ENCODE data around the gene GALNT6. TPM values are rescaled to one million over a fixed set of nuclear protein-coding genes. Genes with fewer than 3 reads are reported as not detected.

Gene GALNT6
- total and polyA plus RNA-seq, 2 experiments from 2014 or later, result 4.3 to 9.4 TPM

DNA sequence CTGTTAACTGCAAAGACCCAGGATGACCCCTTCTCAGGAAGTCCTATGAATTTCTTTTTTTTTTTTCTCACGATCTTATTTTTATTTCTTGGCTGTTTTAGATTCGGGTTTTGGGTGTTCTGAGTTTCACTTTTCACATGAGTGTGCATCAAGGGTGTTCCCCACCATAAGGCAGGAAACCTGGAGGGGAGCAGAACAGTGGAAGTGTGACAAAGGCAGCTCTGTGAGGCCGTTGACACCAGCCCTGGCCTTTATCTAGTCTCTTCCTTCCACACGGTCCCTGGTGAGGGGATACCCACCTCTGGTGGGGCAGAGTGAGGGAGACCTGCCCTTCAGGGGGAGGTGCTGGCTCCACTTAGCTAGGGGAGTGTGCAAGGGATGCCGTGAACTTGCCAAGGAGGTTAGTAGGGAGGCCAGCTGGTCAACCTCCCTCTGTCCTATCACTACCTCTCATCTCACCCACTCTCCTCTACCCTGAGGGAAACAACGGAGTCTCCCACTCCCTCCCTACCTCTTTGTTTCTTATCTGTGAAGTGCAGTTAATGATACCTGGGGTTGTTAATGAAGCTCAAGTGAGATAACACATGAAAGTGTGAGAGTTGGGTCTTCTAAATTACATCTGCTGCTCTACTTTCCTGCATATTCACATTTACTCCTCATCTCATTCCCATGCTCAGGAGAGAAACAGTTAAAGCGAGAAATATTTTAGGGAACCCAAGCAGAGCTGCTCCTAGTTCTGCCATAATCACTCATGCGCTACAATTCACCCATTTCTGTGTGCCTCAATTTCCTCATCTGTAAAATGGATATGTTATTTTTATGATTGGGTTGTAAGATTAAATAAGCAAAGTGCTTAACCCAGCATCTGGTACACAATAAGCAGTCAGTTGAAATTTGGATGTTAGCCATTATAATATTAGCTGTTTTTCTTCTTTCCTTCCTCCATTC is 4.4 kb upstream of the GALNT6 start:
- no peak overlapping the region for H3K4me3 ChIP-seq
- TF ChIP-seq EZH2 (IDR thresholded peaks at IDR 0.05; ENCODE audit: insufficient read depth, poor library complexity, severe bottlenecking) (no peak), EZH2phosphoT487 (IDR thresholded peaks at IDR 0.05; ENCODE audit: insufficient read depth, low read depth) (no peak)
- H3K4me1 ChIP-seq (ENCODE audit: insufficient read depth), result peaks cover 25% of the 10 kb centered on the region
- 70 to 72% methylated on average over 8 of the region's 8 CpGs for WGBS, 2 experiments (ENCODE audit: low coverage in 1 of 2, low lambda C conversion rate in 2 of 2, missing lambda C conversion rate in 2 of 2)
- no peaks in the 10 kb centered on the region for H3K36me3 ChIP-seq (ENCODE audit: low read depth)
- H3K27ac ChIP-seq, result peak overlapping the region; percentile 85; the same call in 1 of the 2 replicates
- DNase-seq, result no peak
- H3K9me3 ChIP-seq (ENCODE audit: low read depth), result no peaks in the 10 kb centered on the region
- no peaks in the 10 kb centered on the region for H3K9me2 ChIP-seq (ENCODE audit: insufficient read depth)
- peak overlapping the region; percentile 84 for H2AFZ ChIP-seq
- no peak overlapping the region for H3K4me2 ChIP-seq (ENCODE audit: unreplicated experiment)
- in situ Hi-C loops (cut with MboI), result no loop called here
- H3K79me2 ChIP-seq (ENCODE audit: insufficient read depth), result no peaks in the 10 kb centered on the region
- H3F3A ChIP-seq (ENCODE audit: insufficient read depth), result peaks cover 23% of the 10 kb centered on the region
- H3K27me3 ChIP-seq (replicated peaks; ENCODE audit: insufficient read depth), result no peaks in the 10 kb centered on the region
- H4K20me1 ChIP-seq (ENCODE audit: insufficient read depth), result no peaks in the 10 kb centered on the region
- H3K9ac ChIP-seq, result no peak overlapping the region

DNA sequence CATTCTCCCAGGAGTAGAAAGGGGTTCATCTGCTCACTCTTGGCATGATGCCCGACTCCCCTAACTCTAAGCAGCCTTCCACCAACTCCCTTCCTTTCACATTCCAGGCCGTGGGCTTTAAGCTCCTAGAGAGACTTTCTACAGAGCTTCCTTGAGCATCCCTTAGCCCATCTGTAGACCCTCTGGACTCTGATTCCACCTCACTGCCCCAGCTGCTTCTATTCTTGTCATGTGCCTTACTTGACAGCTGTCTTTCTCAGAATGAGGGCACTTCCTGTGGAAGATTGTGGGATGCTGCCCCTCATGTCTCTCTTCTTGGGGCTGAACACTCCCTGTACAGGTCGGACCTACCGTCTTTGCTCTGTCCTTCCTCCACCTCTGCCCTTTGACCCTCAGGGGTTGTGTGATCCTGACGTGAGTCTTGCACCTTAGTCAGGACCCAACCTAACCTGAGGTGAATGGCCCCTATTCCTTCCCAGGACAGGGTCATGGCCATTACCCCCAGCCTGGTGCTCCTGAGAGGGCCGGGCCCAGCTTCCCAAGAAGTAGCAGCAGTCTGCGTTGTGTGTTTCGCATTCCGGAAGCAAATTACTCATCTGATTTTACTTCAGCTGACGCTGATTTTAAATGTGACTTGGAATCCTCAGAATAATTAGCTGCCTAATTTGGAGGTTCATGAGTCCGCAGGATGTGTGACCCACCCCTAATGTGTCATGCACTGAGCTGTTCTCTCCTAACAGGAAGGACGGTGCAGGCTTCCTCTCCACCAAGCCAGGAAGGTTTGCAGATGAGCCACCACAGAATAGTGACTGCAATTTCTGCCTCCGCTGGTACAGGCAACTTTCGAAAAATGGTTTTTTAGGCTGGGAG is 2.7 kb upstream of the GALNT6 start:
- WGBS, 2 experiments (ENCODE audit: low coverage in 1 of 2, low lambda C conversion rate in 2 of 2, missing lambda C conversion rate in 2 of 2), result 28% methylated on average over 14 of the region's 14 CpGs
- DNase-seq, result peak; percentile 98
- Histone ChIP-seq H3K27me3 (replicated peaks; ENCODE audit: insufficient read depth) (no peaks in the 10 kb centered on the region), H3F3A (ENCODE audit: insufficient read depth) (peaks cover 33% of the 10 kb centered on the region), H3K9ac (peak overlapping the region; percentile 66), H3K9me3 (ENCODE audit: low read depth) (no peaks in the 10 kb centered on the region), H2AFZ (peak overlapping the region; percentile 84), H3K36me3 (ENCODE audit: low read depth) (no peaks in the 10 kb centered on the region), H3K4me2 (ENCODE audit: unreplicated experiment) (peak overlapping the region; percentile 76), H3K79me2 (ENCODE audit: insufficient read depth) (no peaks in the 10 kb centered on the region), H3K9me2 (ENCODE audit: insufficient read depth) (no peaks in the 10 kb centered on the region), H3K4me3 (0 out of 2 replicates have a peak overlapping the region, but pooled peaks have one; percentile 19), H3K27ac (peak overlapping the region; percentile 85), H3K4me1 (ENCODE audit: insufficient read depth) (peaks cover 33% of the 10 kb centered on the region), H4K20me1 (ENCODE audit: insufficient read depth) (no peaks in the 10 kb centered on the region)
- in situ Hi-C loops (cut with MboI), result no loop called here
- TF ChIP-seq EZH2 (IDR thresholded peaks at IDR 0.05; ENCODE audit: insufficient read depth, poor library complexity, severe bottlenecking), result no peak
- TF ChIP-seq EZH2phosphoT487 (IDR thresholded peaks at IDR 0.05; ENCODE audit: insufficient read depth, low read depth), result no peak

DNA sequence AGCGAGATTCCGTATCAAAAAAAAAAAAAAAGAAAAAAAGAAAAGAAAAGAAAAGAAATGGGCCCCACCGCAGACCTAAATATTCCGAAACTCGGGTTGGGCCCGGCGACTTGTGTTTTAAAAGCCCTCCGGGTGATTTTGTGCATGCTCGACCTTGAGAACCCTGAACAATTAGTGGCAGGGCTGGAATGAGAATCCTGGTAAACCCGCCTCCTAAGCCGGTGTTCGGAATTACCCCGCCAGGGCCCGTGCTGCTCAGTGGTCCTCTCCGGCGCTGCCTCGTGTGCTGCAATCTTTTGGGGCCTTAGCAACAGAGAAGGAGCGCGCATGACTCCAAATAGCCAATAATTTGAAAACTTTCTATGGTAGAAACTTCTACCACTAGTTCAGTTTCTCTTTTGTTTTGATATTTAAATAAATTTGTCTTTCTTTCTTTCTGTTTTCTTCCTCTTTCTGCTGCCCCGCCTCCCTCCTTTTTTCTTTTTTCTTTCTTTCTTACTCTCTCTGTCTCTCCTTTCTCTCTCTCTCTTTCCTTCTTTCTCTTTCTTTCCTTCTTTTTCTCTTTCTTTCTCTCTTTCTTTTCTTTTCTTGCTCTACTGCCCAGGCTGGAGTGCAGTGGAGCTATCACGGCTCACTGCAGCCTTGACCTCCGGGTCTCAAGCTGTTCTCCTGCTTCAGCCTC is 1.5 kb upstream of the GALNT6 start:
- peak overlapping the region; percentile 73 for H3K4me3 ChIP-seq
- no peaks in the 10 kb centered on the region for H3K36me3 ChIP-seq (ENCODE audit: low read depth)
- peak overlapping the region; percentile 85 for H3K27ac ChIP-seq
- H3K4me2 ChIP-seq (ENCODE audit: unreplicated experiment), result peak overlapping the region; percentile 86
- H3K27me3 ChIP-seq (replicated peaks; ENCODE audit: insufficient read depth), result no peaks in the 10 kb centered on the region
- H3K4me1 ChIP-seq (ENCODE audit: insufficient read depth), result peaks cover 45% of the 10 kb centered on the region
- in situ Hi-C loops (cut with MboI), result no loop called here
- peak overlapping the region; percentile 87 for H2AFZ ChIP-seq
- H3K9ac ChIP-seq, result peak overlapping the region; percentile 66
- H4K20me1 ChIP-seq (ENCODE audit: insufficient read depth), result no peaks in the 10 kb centered on the region
- H3K9me3 ChIP-seq (ENCODE audit: low read depth), result no peaks in the 10 kb centered on the region
- no peaks in the 10 kb centered on the region for H3K79me2 ChIP-seq (ENCODE audit: insufficient read depth)
- peaks cover 45% of the 10 kb centered on the region for H3F3A ChIP-seq (ENCODE audit: insufficient read depth)
- peak; percentile 83 for DNase-seq
- WGBS, 2 experiments (ENCODE audit: low coverage in 1 of 2, low lambda C conversion rate in 2 of 2, missing lambda C conversion rate in 2 of 2), result 20 to 21% methylated on average over 21 to 22 of the region's 22 CpGs
- TF ChIP-seq EZH2 (IDR thresholded peaks at IDR 0.05; ENCODE audit: insufficient read depth, poor library complexity, severe bottlenecking) (no peak), EZH2phosphoT487 (IDR thresholded peaks at IDR 0.05; ENCODE audit: insufficient read depth, low read depth) (no peak)
- no peaks in the 10 kb centered on the region for H3K9me2 ChIP-seq (ENCODE audit: insufficient read depth)

DNA sequence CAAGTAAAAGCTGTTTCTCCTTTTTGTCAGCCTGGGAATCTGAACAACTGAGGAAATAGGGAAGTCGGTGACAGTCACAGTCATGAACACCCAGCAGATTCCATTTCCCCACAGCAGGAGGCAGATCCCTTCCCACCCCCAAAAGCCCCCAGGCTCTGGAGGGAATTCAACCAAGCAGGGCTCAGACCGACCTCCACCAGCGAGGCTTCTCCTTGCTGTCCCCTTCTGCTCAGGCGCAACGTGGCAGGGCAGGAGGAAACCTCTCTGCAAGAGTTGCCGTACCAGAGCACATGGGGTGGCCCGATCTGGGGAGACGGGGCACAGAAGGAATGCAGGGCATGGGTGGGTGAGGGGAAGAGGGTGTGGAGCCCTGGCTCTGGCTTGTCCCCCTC is 319 bp downstream of the GALNT6 start:
- Histone ChIP-seq H3K4me1 (ENCODE audit: insufficient read depth) (peaks cover 46% of the 10 kb centered on the region), H3K36me3 (ENCODE audit: low read depth) (no peaks in the 10 kb centered on the region), H3K27me3 (replicated peaks; ENCODE audit: insufficient read depth) (no peaks in the 10 kb centered on the region), H4K20me1 (ENCODE audit: insufficient read depth) (no peaks in the 10 kb centered on the region), H3K79me2 (ENCODE audit: insufficient read depth) (no peaks in the 10 kb centered on the region), H3K9ac (peak overlapping the region; percentile 66), H3K9me3 (ENCODE audit: low read depth) (no peaks in the 10 kb centered on the region), H3K4me3 (peak overlapping the region; percentile 73), H2AFZ (peak overlapping the region; percentile 87), H3K9me2 (ENCODE audit: insufficient read depth) (no peaks in the 10 kb centered on the region), H3K4me2 (ENCODE audit: unreplicated experiment) (peak overlapping the region; percentile 86), H3F3A (ENCODE audit: insufficient read depth) (peaks cover 45% of the 10 kb centered on the region), H3K27ac (no peak overlapping the region)
- in situ Hi-C loops (cut with MboI), result no loop called here
- no peak for DNase-seq
- 80 to 82% methylated on average over 8 of the region's 8 CpGs for WGBS, 2 experiments (ENCODE audit: low coverage in 1 of 2, low lambda C conversion rate in 2 of 2, missing lambda C conversion rate in 2 of 2)
- TF ChIP-seq EZH2 (IDR thresholded peaks at IDR 0.05; ENCODE audit: insufficient read depth, poor library complexity, severe bottlenecking), result no peak
- TF ChIP-seq EZH2phosphoT487 (IDR thresholded peaks at IDR 0.05; ENCODE audit: insufficient read depth, low read depth), result no peak

Measured in GM23248 (cell line).